SK-N-MC (cell line): ENCODE results near the gene WDR88.
"Not testable (repeated sequence)": the region's sequence is repeated elsewhere in the genome, so short reads cannot be mapped to it uniquely, and the experiment has no call there.

Experiments
- DNase-seq: peaks from one replicate; pipeline ENCODE4 v3.0.0-alpha.2; 2011; ENCODE audit warnings: low read depth, low spot score
- H3K27ac ChIP-seq: fragments of 200-600 bp; sonication (generic); 2 replicates; pipeline ENCODE4 v1.5.1; 2016; ENCODE audit warnings: mixed run types
- H3K36me3 ChIP-seq: fragments of 200-600 bp; sonication (generic); 2 replicates; pipeline ENCODE4 v1.6.1; 2017; ENCODE audit warnings: antibody characterized with exemption, low read length, mixed read lengths; ENCODE audit not compliant: insufficient read depth
- H3K4me3 ChIP-seq: fragments of 200-600 bp; sonication (generic); 2 replicates; pipeline ENCODE4 v1.5.1; 2016
- H3K9ac ChIP-seq: fragments of 200-600 bp; sonication (generic); 2 replicates; pipeline ENCODE4 v1.8.0; 2017; ENCODE audit warnings: mixed run types, mixed read lengths; ENCODE audit not compliant: insufficient read length
- H3K9me3 ChIP-seq: fragments of 200-600 bp; sonication (generic); 2 replicates; pipeline ENCODE4 v1.6.1; 2017; ENCODE audit warnings: low read depth, mild to moderate bottlenecking, antibody characterized with exemption, low read length, moderate library complexity, mixed read lengths
- EZH2 ChIP-seq: fragments of 200-600 bp; sonication (generic); IDR thresholded peaks from one replicate; pipeline ENCODE4 v1.6.1; 2017; ENCODE audit warnings: antibody characterized with exemption
- FOXP2 ChIP-seq: optimal IDR thresholded peaks from 2 replicates; pipeline ENCODE3; 2011; ENCODE audit warnings: mild to moderate bottlenecking, moderate library complexity; ENCODE audit not compliant: insufficient read depth; ENCODE audit errors: extremely low read length, control extremely low read depth
- POLR2AphosphoS5 ChIP-seq: IDR thresholded peaks from 2 replicates; pipeline ENCODE4 v1.6.1; 2012; ENCODE audit warnings: mild to moderate bottlenecking, low read depth, low read length, borderline replicate concordance

WDR88 gene

DNA sequence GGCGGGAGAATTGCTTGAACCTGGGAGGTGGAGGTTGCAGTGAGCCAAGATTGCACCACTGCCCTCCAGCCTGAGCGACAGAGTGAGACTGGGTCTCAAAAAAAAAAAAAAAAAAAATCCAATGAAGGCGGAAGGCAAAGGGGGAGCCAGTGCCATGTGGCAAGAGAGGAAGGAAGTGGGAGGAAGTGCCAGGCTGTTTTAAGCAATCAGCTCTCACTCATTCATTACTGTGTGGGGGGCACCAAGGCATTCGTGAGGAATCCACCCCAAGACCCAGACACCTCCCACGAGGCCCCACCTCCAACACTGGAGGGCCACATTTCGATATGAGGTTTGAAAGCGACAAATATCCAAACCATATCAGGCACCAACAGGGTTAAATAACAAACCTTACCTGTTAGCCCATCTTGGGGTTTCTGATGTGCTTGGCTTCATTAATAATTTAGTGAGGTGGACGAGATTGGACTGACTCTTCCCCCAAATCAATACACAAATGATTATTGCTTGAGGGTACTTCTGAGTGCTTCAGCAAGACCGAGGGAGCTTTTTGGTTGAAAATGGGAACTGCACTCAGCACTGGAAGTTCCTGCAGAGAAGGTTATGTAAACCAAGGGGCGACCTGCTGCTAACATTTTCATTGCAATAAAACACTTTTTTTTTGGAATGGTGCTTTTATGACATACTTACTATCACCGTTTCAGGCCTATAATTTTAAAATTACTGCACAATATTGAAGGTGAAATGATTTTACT lies 54.7 kb downstream of the WDR88 start:
- Histone ChIP-seq H3K9ac (no peak overlapping the region), H3K9me3 (no peaks in the 10 kb centered on the region), H3K4me3 (no peak overlapping the region), H3K27ac (no peak overlapping the region), H3K36me3 (no peaks in the 10 kb centered on the region)
- no peak for DNase-seq
- TF ChIP-seq FOXP2 (no peak), EZH2 (no peak), POLR2AphosphoS5 (no peak)

DNA sequence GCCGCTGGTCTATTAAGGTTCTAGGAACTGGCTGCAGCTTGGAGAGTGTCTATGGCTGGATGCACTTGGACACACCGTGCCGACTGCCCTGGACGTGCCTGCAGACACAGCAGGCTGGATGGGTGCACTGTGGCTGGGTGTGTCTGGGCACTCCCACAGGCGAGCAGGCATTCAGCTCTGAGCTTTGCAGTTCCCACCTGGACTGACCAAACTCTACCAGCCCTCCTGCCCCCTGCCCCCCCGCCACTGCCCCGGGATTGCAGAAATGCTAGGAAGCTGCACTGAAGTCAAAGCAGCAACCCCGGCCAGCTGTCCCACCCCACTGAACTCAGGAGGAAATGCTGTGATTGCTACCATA lies 55.2 kb downstream of the WDR88 start:
- no peaks in the 10 kb centered on the region for H3K9me3 ChIP-seq
- no peaks in the 10 kb centered on the region for H3K36me3 ChIP-seq
- no peak overlapping the region for H3K4me3 ChIP-seq
- H3K27ac ChIP-seq, result no peak overlapping the region
- DNase-seq, result no peak
- TF ChIP-seq EZH2 (no peak), POLR2AphosphoS5 (no peak), FOXP2 (no peak)
- no peak overlapping the region for H3K9ac ChIP-seq

DNA sequence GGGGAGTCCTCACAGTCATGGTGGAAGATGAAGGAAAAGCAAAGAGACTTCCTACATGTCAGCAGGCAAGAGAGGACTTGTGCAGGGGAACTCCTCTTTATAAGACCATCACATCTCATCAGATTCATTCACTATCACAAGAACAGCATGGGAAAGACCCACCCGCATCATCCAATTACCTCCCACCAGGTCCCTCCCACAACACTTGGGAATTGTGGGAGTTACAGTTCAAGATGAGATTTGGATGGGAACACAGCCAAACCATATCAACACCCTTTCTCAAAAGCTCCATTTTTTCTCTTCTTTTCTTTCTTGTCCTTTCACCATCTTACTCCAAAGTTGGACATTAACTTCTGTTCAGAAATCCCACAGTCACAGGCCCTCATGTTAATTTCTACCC lies 57.5 kb downstream of the WDR88 start:
- Histone ChIP-seq H3K9me3 (no peaks in the 10 kb centered on the region), H3K36me3 (no peaks in the 10 kb centered on the region), H3K9ac (no peak overlapping the region), H3K27ac (no peak overlapping the region), H3K4me3 (no peak overlapping the region)
- no peak for DNase-seq
- no peak for TF ChIP-seq EZH2
- no peak for TF ChIP-seq POLR2AphosphoS5
- TF ChIP-seq FOXP2, result no peak

DNA sequence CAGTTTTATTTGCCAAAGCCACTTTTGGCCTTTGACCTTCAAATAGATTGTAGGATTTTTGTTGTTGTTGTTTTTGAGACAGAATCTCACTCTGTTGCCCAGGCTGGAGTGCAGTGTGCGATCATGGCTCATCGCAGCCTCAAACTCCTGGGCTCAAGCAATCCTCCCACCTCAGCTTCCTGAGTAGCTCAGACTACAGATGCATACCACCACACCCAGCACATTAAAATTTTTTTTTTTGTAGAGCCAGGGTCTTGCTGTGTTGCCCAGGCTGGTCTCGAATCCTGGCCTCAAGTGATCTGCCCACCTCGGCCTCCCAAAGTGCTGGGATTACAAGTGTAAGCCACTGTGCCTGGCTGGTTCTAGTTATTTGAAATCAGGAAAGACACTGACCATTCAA lies 59.2 kb downstream of the WDR88 start:
- H3K36me3 ChIP-seq, H3K27ac ChIP-seq, DNase-seq, H3K9ac ChIP-seq, H3K9me3 ChIP-seq, H3K4me3 ChIP-seq: not testable (repeated sequence)

DNA sequence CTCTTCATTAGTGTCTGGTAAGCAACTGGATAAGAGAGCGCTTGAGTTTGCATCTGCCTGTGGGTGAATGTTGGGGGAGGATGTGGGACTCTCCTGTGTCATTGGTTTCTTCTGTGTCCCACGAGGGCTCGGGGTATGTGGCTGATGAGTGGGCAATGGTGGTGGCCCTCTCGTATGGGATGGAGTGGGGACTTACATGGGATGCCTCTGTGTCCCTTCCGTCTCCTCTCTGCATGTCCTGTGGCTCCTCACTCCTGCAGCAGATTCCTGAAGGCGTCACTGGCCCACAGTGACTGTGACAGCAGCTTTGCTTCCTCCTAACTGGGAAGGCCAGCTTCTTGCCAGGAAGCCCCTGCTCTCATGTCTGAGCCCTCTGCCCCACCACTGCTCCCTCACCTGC lies 59.6 kb downstream of the WDR88 start:
- no peak for DNase-seq
- H3K4me3 ChIP-seq, result no peak overlapping the region
- no peak overlapping the region for H3K27ac ChIP-seq
- H3K9ac ChIP-seq, result no peak overlapping the region
- TF ChIP-seq EZH2, result no peak
- TF ChIP-seq FOXP2, result no peak
- no peak for TF ChIP-seq POLR2AphosphoS5
- no peaks in the 10 kb centered on the region for H3K36me3 ChIP-seq
- no peaks in the 10 kb centered on the region for H3K9me3 ChIP-seq

DNA sequence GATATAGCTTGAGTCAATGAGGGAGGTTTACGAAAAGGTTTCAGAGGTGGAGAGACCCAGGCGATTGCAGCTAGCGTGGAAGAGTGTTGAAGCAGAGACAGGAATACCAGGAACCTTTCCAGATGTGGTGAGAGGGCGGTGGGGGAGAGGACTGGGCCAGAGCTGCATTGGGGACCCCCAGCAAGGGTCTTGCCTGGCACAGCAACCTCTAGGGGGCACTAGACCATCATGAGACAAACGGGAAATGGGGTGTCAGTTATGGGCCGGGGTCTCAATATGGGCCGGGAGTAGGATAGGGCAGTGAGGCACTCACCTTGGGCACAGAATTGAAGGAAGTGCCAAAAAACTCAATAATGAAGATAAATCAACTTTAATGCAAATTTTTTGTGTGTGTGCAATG lies 60.1 kb downstream of the WDR88 start:
- no peak overlapping the region for H3K9ac ChIP-seq
- no peak overlapping the region for H3K4me3 ChIP-seq
- no peak for DNase-seq
- H3K9me3 ChIP-seq, result no peaks in the 10 kb centered on the region
- TF ChIP-seq POLR2AphosphoS5, result no peak
- no peak for TF ChIP-seq EZH2
- TF ChIP-seq FOXP2, result no peak
- H3K27ac ChIP-seq, result no peak overlapping the region
- H3K36me3 ChIP-seq, result peaks cover 5% of the 10 kb centered on the region; the same call in 1 of the 2 replicates

DNA sequence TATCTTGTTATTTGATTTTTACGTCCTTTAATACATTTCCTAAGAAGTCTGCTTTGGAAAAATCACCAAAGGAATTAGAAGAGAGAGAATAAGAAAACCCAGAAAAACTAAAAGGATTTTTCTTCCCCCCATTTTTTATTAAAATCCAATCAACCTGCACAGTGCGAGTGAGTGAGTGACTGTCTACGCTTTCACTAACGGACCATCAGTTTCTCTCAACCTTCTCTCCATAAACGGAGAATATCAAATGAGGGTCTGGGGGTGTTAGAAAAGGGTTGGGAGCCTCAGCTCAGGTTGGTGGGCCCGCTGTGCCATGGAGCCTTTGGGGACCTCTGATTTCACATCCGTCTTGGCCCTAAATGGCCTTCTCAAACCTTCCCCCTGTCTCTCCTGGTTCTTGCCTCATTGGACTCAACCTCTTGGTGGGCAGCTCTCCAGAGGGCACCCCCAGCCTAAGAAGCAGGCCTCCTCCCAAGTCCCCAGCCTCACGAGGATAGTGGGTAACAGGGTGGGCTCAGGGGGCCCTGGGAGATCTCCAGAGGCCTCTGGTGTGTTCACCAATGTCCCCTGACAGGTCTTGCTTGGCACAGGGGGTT lies 61.5 kb downstream of the WDR88 start:
- Histone ChIP-seq H3K27ac (no peak overlapping the region), H3K9me3 (no peaks in the 10 kb centered on the region), H3K4me3 (peak overlapping the region; percentile 75), H3K9ac (peak overlapping the region; percentile 2), H3K36me3 (peaks cover 8% of the 10 kb centered on the region; the same call in 1 of the 2 replicates)
- TF ChIP-seq EZH2 (no peak), FOXP2 (no peak), POLR2AphosphoS5 (no peak)
- DNase-seq, result no peak

DNA sequence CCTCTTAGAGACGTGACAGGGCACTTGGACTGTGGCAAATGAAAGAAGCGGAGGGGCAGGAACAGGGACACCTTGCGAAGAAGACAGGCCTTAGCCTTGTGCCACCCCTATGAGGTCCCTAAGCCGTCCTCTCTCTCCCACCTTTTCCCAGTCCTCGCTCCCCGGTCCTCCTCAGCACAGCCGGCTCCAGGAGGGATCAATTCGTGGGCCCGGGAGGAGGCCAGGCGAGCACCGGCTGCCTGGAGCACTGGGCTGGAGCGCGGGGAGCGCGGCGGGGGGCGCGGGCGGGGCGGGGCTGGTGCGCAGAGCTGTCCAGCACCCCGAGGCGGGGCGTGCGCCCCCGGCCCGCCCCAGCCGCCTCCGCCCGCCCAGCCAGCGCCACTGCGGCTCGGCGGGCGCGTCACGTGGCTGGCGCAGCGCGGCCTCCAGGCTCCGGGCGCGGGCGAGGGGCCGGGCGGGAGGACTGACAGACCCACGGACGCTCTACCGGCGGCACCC lies 62.0 kb downstream of the WDR88 start, which contains the start of gene LRP3:
Gene LRP3, plus strand, starts transcription at position 466 of the 498 bp plus-strand sequence. CDS start 456 bp downstream, outside the sequence.
- peak within 1 kb of the TSS; percentile 84 for H3K9ac ChIP-seq
- no peaks in the 10 kb centered on the region for H3K9me3 ChIP-seq
- DNase-seq, result no peak
- no peak within 1 kb of the TSS for H3K27ac ChIP-seq
- no peak for TF ChIP-seq FOXP2
- no peak for TF ChIP-seq POLR2AphosphoS5
- TF ChIP-seq EZH2, result no peak
- peaks cover 10% of the 10 kb centered on the region; the same call in 1 of the 2 replicates for H3K36me3 ChIP-seq
- peak within 1 kb of the TSS; percentile 82 for H3K4me3 ChIP-seq

DNA sequence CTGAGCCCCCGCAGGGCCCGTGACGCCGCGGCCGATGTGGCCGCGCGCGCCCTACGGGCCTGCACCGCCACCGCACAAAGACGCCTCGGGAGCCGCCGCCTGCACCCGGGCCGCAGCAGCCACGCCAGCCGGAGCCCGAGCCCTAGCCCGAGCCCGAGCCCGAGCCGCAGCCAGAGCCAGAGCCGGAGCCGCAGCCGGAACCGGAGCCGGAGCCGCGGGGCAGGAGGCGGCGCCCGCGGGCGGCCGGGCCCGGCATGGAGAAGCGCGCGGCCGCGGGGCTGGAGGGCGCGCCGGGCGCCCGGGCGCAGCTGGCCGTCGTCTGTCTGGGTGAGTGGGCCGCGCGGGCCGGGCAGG lies 62.6 kb downstream of the WDR88 start:
- H3K9ac ChIP-seq, result peak overlapping the region; percentile 84
- no peak for DNase-seq
- peak overlapping the region; percentile 82 for H3K4me3 ChIP-seq
- no peaks in the 10 kb centered on the region for H3K9me3 ChIP-seq
- TF ChIP-seq EZH2 (no peak), FOXP2 (no peak), POLR2AphosphoS5 (no peak)
- peaks cover 10% of the 10 kb centered on the region; the same call in 1 of the 2 replicates for H3K36me3 ChIP-seq
- no peak overlapping the region for H3K27ac ChIP-seq
